K562 (cell line): ENCODE data around the gene DCAF6. TPM values are rescaled to one million over a fixed set of nuclear protein-coding genes. Genes with fewer than 3 reads are reported as not detected.
A peak's percentile ranks its signal among the peaks of the same experiment; 100 is the strongest.

ENCODE experiments used
- ATAC-seq: fragments of 200-7000 bp; cut with Tn5 transposase; 3 replicates; pipeline ENCODE4 v1.9.1; 2020; ENCODE audit warnings: moderate library complexity
- BruUV-seq: library from RNA; stranded (reverse); fragments of 400-500 nt; replicated peaks from 2 replicates; lab custom pipeline; 2021; lab: Mats Ljungman, UMichigan
- CTCF ChIA-PET: fragments of 300-600 bp; formaldehyde crosslinking; extraction: SDS; loops from one replicate; lab custom pipeline; 2021; ENCODE audit warnings: low intra/inter-chr PET ratio; lab: Yijun Ruan, JAX
- POLR2A ChIA-PET: fragments of 300-600, 350-650 bp; sonication (Branson Sonifier 250); formaldehyde crosslinking; extraction: SDS; loops from one replicate; lab custom pipeline; 2021; ENCODE audit warnings: antibody characterized with exemption, inconsistent platforms; lab: Yijun Ruan, JAX
- DNase-seq, 4 experiments: peaks; one replicate each; pipeline versions ENCODE4 v3.0.0 to v3.0.0-alpha.2; 2011 to 2018; ENCODE audit warnings: low spot score in 3 of 4, mixed read lengths in 3 of 4; ENCODE audit errors: extremely low read depth in 1 of 4
- FAIRE-seq: peaks from 2 replicates; lab custom pipeline; 2011; peaks lifted over from hg19 to GRCh38; lab: Jason Lieb, UNC
- H2AFZ ChIP-seq: 2 replicates; pipeline ENCODE4 v1.6.0; 2011; ENCODE audit warnings: low read depth, low read length, control low read depth, inconsistent platforms
- H3K27ac ChIP-seq: fragments of 200-600 bp; 3 replicates; pipeline ENCODE4 v1.8.0; 2011; ENCODE audit warnings: low read depth, mild to moderate bottlenecking, control low read depth, inconsistent platforms, low read length, moderate library complexity, mixed read lengths; ENCODE audit errors: extremely low read depth
- H3K27me3 ChIP-seq, 2 experiments: fragments of 300-600 bp in 1 of 2; 2 replicates in 1 of 2; 3 replicates in 1 of 2; pipeline versions ENCODE4 v1.6.0 to v1.8.0; 2011; ENCODE audit warnings: inconsistent platforms in 2 of 2, low read length in 2 of 2, mild to moderate bottlenecking in 1 of 2, mixed read lengths in 1 of 2, moderate library complexity in 1 of 2; ENCODE audit not compliant: control insufficient read depth in 2 of 2, insufficient read depth in 2 of 2
- H3K36me3 ChIP-seq: fragments of 300-600 bp; 3 replicates; pipeline ENCODE4 v1.8.0; 2011; ENCODE audit warnings: mild to moderate bottlenecking, low read length, inconsistent platforms; ENCODE audit not compliant: control insufficient read depth, insufficient read depth
- H3K4me1 ChIP-seq, 2 experiments: fragments of 200-600 bp in 1 of 2; replicated peaks in 1 of 2; 2 replicates in 1 of 2; 3 replicates in 1 of 2; pipeline versions ENCODE4 v1.5.1 to v1.8.0; 2011; ENCODE audit warnings: inconsistent platforms in 2 of 2, low read length in 2 of 2, mild to moderate bottlenecking in 1 of 2, mixed read lengths in 1 of 2, moderate library complexity in 1 of 2; ENCODE audit not compliant: control insufficient read depth in 2 of 2, insufficient read depth in 2 of 2
- H3K4me2 ChIP-seq: 2 replicates; pipeline ENCODE4 v1.6.1; 2011; ENCODE audit warnings: low read length, control low read depth, inconsistent platforms, mixed read lengths; ENCODE audit not compliant: insufficient read depth
- H3K4me3 ChIP-seq: fragments of 200-600 bp; sonication (generic), shearing (Covaris generic); 2 replicates; pipeline ENCODE4 v1.5.1; 2016; ENCODE audit warnings: control low read depth, inconsistent platforms
- H3K79me2 ChIP-seq: fragments of 200-600 bp; 3 replicates; pipeline ENCODE4 v1.8.0; 2011; ENCODE audit warnings: low read length, inconsistent platforms; ENCODE audit not compliant: control insufficient read depth, insufficient read depth
- H3K9ac ChIP-seq, 2 experiments: 2 replicates each; pipeline versions ENCODE4 v1.6.0 to v1.6.1; 2011; ENCODE audit warnings: low read depth in 2 of 2, low read length in 2 of 2, control low read depth in 1 of 2, inconsistent platforms in 1 of 2, mild to moderate bottlenecking in 1 of 2, mixed read lengths in 1 of 2; ENCODE audit not compliant: insufficient read depth in 1 of 2
- H3K9me1 ChIP-seq: one replicate; pipeline ENCODE4 v1.6.0; 2011; ENCODE audit warnings: inconsistent platforms, mild to moderate bottlenecking, low read length, moderate library complexity; ENCODE audit not compliant: control insufficient read depth, insufficient read depth
- H3K9me3 ChIP-seq: replicated peaks from 2 replicates; pipeline ENCODE4 v1.5.1; 2011; ENCODE audit warnings: low read depth, low read length, inconsistent platforms; ENCODE audit not compliant: control insufficient read depth, insufficient read depth
- H4K20me1 ChIP-seq: replicated peaks from 2 replicates; pipeline ENCODE4 v1.6.1; 2011; ENCODE audit warnings: low read length, inconsistent platforms, mixed read lengths; ENCODE audit not compliant: control insufficient read depth, insufficient read depth
- HDAC3 ChIP-seq: fragments of 450-650 bp; IDR thresholded peaks from 2 replicates; pipeline ENCODE4 v1.6.1; 2018; ENCODE audit warnings: borderline replicate concordance, mild to moderate bottlenecking, moderate library complexity; ENCODE audit not compliant: partially characterized antibody
- KLF13 ChIP-seq: fragments of 450-650 bp; IDR thresholded peaks from 2 replicates; pipeline ENCODE4 v1.6.1; 2016; ENCODE audit warnings: missing genetic modification characterization, low read depth, mild to moderate bottlenecking, missing compliant biosample characterization, moderate library complexity, borderline replicate concordance
- MTA3 ChIP-seq: fragments of 450-650 bp; formaldehyde crosslinking; IDR thresholded peaks from 2 replicates; pipeline ENCODE4 v1.6.1; 2017; ENCODE audit warnings: mild to moderate bottlenecking, borderline replicate concordance
- MYNN ChIP-seq, 2 experiments: sonication (generic); formaldehyde crosslinking in 1 of 2; IDR thresholded peaks; 2 replicates each; pipeline versions ENCODE4 v1.5.0 to v1.6.1; 2016 to 2020; ENCODE audit warnings: antibody characterized with exemption in 1 of 2, missing genetic modification reagents in 1 of 2
- NKRF ChIP-seq: fragments of 450-650 bp; IDR thresholded peaks from 2 replicates; pipeline ENCODE4 v1.6.1; 2016; ENCODE audit warnings: borderline replicate concordance
- POLR3A ChIP-seq: IDR thresholded peaks from 2 replicates; pipeline ENCODE4 v1.6.1; 2011; ENCODE audit warnings: borderline replicate concordance, mild to moderate bottlenecking, moderate library complexity; ENCODE audit not compliant: insufficient read length, insufficient read depth; ENCODE audit errors: extremely low read depth
- TEAD2 ChIP-seq: fragments of 450-650 bp; IDR thresholded peaks from 2 replicates; pipeline ENCODE4 v1.6.1; 2016; ENCODE audit warnings: missing genetic modification characterization, control low read depth, missing compliant biosample characterization
- ZNF407 ChIP-seq: fragments of 450-650 bp; IDR thresholded peaks from 2 replicates; pipeline ENCODE4 v1.6.1; 2016; ENCODE audit warnings: low read depth
- WGBS: fragments of 100-300 bp; shearing (Covaris generic); methylation state at CpG from one replicate; pipeline ENCODE4 v1.1.6; 2016; ENCODE audit warnings: low coverage, mixed read lengths; ENCODE audit not compliant: insufficient coverage; ENCODE audit errors: missing lambda C conversion rate; 5-methylcytosine and 5-hydroxymethylcytosine counted together
- in situ Hi-C: fragments of 300-500 bp; cut with MboI; formaldehyde crosslinking; loops from 4 replicates; pipeline ENCODE4 v1.15.0; 2018; ENCODE audit warnings: inconsistent platforms, mixed read lengths
- intact Hi-C: fragments of 100-400 bp; cut with micrococcal nuclease; formaldehyde crosslinking; loops from 2 replicates; pipeline ENCODE4 v1.14.2; 2022
- polyA plus RNA-seq, 8 experiments: library from polyadenylated mRNA; depleted of rRNA in 4 of 8; stranded (reverse) in 5 of 8; unstranded in 3 of 8; fragments of >200 nt; fragmentation: Nextera tagmentation in 2 of 8; fragmentation: Illumina TruSeq in 1 of 8; extraction: Ambion mirVana in 2 of 8; extraction: Trizol in 1 of 8; gene quantifications; 2 replicates each; pipeline versions ENCODE4 v1.2.1 to v1.2.3, GENCODE V29; 2011 to 2014; ENCODE audit warnings: inconsistent platforms in 1 of 8, missing spikeins in 1 of 8
- total RNA-seq, 7 experiments: library from RNA; depleted of rRNA in 6 of 7; stranded (reverse); fragments of >200 nt in 6 of 7; fragmentation: Illumina TruSeq in 2 of 7; extraction: Trizol in 2 of 7; gene quantifications; 2 replicates each; pipeline versions ENCODE4 v1.2.1 to v1.2.3, GENCODE V29; 2011 to 2021; ENCODE audit warnings: low replicate concordance in 1 of 7
- TF ChIP-seq, protein P1 (sequence below), 2 experiments: fragments of 450-650 bp in 1 of 2; sonication (generic) in 1 of 2; formaldehyde crosslinking; conservative IDR thresholded peaks; 2 replicates each; pipeline versions ENCODE4 v1.4.0 to v1.8.1; 2020 to 2022; ENCODE audit warnings: mild to moderate bottlenecking in 1 of 2, missing genetic modification reagents in 1 of 2

DCAF6 gene
- total and polyA plus RNA-seq, 9 of the 15 experiments (the other 6 are each of a cell fraction or from before 2014, with no cell fraction given), result 19.1 to 102 (median 46.3) TPM

- BruUV-seq, result no TSS peak
- ChIA-PET CTCF (no interaction called here), POLR2A (interaction anchor here (0.7 to 1.5 kb wide), 4 partner anchors 10 to 188 kb away, joined by 3 to 5 read pairs (median 3); no protein-coding TSS in a partner anchor)
- H3K79me2 ChIP-seq, result peaks cover 97% of the 10 kb centered on the region
- no peaks in the 10 kb centered on the region for H3K27me3 ChIP-seq
- H3K4me2 ChIP-seq, result peak overlapping the region; percentile 98
- peak overlapping the region; percentile 98; the same call in 2 of the 3 replicates for H3K27ac ChIP-seq
- H3K36me3 ChIP-seq, result no peaks in the 10 kb centered on the region
- in situ Hi-C loops (no loop called here), intact Hi-C loops (loop anchor here (10.0 kb wide), 1 partner anchor 299 kb away; the partner anchor contains the start of gene RCSD1)
- H4K20me1 ChIP-seq, result 0 out of 2 replicates have a peak, but pooled peaks cover 9% of the 10 kb centered on the region
- no peak for DNase-seq
- no peak overlapping the region for H2AFZ ChIP-seq
- WGBS, result 21% methylated on average over 4 of the region's 4 CpGs
- ATAC-seq, result no peak
- H3K9me1 ChIP-seq, result no peaks in the 10 kb centered on the region
- no peak for FAIRE-seq
- H3K9ac ChIP-seq, result peak overlapping the region in 1 of 2 experiments; percentile 97; a peak in 2 of 4 replicates
- H3K4me1 ChIP-seq, result peaks cover 12% of the 10 kb centered on the region in 2 experiments
- no peaks in the 10 kb centered on the region for H3K9me3 ChIP-seq
- peak overlapping the region; percentile 81 for H3K4me3 ChIP-seq
- TF ChIP-seq KLF13 (tag) (no peak), MYNN (IDR thresholded peaks at IDR 0.05) (no peak), MYNN (CRISPR knock-in tag; IDR thresholded peaks at IDR 0.05) (no peak), HDAC3 (peak; percentile 34), TEAD2 (0 out of 2 replicates have a peak, but pooled peaks have one; percentile 28), MTA3 (no peak), ZNF407 (no peak), POLR3A (no peak), NKRF (0 out of 2 replicates have a peak, but pooled peaks have one; percentile 48)
- TF ChIP-seq, protein P1, sequence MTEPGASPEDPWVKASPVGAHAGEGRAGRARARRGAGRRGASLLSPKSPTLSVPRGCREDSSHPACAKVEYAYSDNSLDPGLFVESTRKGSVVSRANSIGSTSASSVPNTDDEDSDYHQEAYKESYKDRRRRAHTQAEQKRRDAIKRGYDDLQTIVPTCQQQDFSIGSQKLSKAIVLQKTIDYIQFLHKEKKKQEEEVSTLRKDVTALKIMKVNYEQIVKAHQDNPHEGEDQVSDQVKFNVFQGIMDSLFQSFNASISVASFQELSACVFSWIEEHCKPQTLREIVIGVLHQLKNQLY (CRISPR knock-in tag; conservative IDR thresholded peaks at IDR 0.05), result no peak
These were observed 2.7 kb upstream of the DCAF6 start for GRCh38 chr1:167933788-167934187.
